ENCODE measurements around the gene TMEM52. TPM values are rescaled to one million over a fixed set of nuclear protein-coding genes. Genes with fewer than 3 reads are reported as not detected.

Gene TMEM52
- total and polyA plus RNA-seq, 2 of the 13 experiments (the other 11 are each of a cell fraction or from before 2014, with no cell fraction given): 13.2 to 18.7 TPM

- ChIA-PET POLR2A (interaction anchor here (1.6 to 1.9 kb wide), 2 partner anchors 8 to 11 kb away, joined by 5 to 6 read pairs; no protein-coding TSS in a partner anchor), CTCF (ENCODE audit: low intra/inter-chr PET ratio, low total read pairs) (no interaction called here)
- DNase-seq (ENCODE audit: low spot score): no peak
- 69% methylated on average over 7 of the region's 7 CpGs for WGBS (ENCODE audit: low lambda C conversion rate)
- peaks cover 21% of the 10 kb centered on the region for H4K20me1 ChIP-seq (ENCODE audit: insufficient read depth, low read length)
- H3K27ac ChIP-seq (ENCODE audit: extremely low read length, insufficient read depth, low read length): no peak overlapping the region
- H3K4me1 ChIP-seq (ENCODE audit: insufficient read depth, low read length): peaks cover 78% of the 10 kb centered on the region
- peaks cover 34% of the 10 kb centered on the region for H3K79me2 ChIP-seq (ENCODE audit: insufficient read depth, low read length)
- no peaks in the 10 kb centered on the region; a peak in 1 of 5 replicates for H3K27me3 ChIP-seq (ENCODE audit: control insufficient read depth in 1 of 2, insufficient read depth in 2 of 2, low read length in 2 of 2)
- intact Hi-C loops (cut with micrococcal nuclease; ENCODE audit: unreplicated experiment): no loop called here
- H2AFZ ChIP-seq (ENCODE audit: low read length): no peak overlapping the region
- no peak for ATAC-seq
- in situ Hi-C loops (cut with HindIII; ENCODE audit: extremely low pct_ligation_motif_present, low pct_unique_long_range_greater_than_20kb): no loop called here
- FAIRE-seq: no peak
- H3K36me3 ChIP-seq (replicated peaks in 1 of 2; ENCODE audit: control insufficient read depth in 1 of 2, insufficient read depth in 2 of 2, low read length in 2 of 2): no peaks in the 10 kb centered on the region
- no peaks in the 10 kb centered on the region for H3K9me3 ChIP-seq (ENCODE audit: low read length)
- peak overlapping the region; percentile 96 for H3K4me2 ChIP-seq (ENCODE audit: low read depth, low read length)
- no TSS peak for BruUV-seq (replicated peaks)
- H3K9ac ChIP-seq (ENCODE audit: insufficient read depth, low read depth, low read length): no peak overlapping the region
- peak overlapping the region in 1 of 3 experiments; percentile 90; a peak in 1 of 6 replicates for H3K4me3 ChIP-seq (replicated peaks in 1 of 3; ENCODE audit: insufficient read depth in 1 of 3, low read depth in 2 of 3, low read length in 3 of 3)
- TF ChIP-seq, protein P1, sequence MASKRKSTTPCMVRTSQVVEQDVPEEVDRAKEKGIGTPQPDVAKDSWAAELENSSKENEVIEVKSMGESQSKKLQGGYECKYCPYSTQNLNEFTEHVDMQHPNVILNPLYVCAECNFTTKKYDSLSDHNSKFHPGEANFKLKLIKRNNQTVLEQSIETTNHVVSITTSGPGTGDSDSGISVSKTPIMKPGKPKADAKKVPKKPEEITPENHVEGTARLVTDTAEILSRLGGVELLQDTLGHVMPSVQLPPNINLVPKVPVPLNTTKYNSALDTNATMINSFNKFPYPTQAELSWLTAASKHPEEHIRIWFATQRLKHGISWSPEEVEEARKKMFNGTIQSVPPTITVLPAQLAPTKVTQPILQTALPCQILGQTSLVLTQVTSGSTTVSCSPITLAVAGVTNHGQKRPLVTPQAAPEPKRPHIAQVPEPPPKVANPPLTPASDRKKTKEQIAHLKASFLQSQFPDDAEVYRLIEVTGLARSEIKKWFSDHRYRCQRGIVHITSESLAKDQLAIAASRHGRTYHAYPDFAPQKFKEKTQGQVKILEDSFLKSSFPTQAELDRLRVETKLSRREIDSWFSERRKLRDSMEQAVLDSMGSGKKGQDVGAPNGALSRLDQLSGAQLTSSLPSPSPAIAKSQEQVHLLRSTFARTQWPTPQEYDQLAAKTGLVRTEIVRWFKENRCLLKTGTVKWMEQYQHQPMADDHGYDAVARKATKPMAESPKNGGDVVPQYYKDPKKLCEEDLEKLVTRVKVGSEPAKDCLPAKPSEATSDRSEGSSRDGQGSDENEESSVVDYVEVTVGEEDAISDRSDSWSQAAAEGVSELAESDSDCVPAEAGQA (IDR thresholded peaks at IDR 0.05; ENCODE audit: low read depth): no peak
- TF ChIP-seq, protein P1 (CRISPR knock-in tag; IDR thresholded peaks at IDR 0.05; ENCODE audit: borderline replicate concordance): no peak
- TF ChIP-seq POGZ (CRISPR knock-in tag; IDR thresholded peaks at IDR 0.05): no peak
- TF ChIP-seq ARID4A (CRISPR knock-in tag; IDR thresholded peaks at IDR 0.05; ENCODE audit: borderline replicate concordance): no peak
- no peak for TF ChIP-seq CHD4 (IDR thresholded peaks at IDR 0.05; ENCODE audit: borderline replicate concordance, low read length)
- no peak for TF ChIP-seq NFKB2 (CRISPR knock-in tag; IDR thresholded peaks at IDR 0.05; ENCODE audit: borderline replicate concordance)
- no peak for TF ChIP-seq SRF (IDR thresholded peaks at IDR 0.05; ENCODE audit: low read depth, low read length)
- TF ChIP-seq MAFK (conservative IDR thresholded peaks at IDR 0.05 in 1 of 2, IDR thresholded peaks at IDR 0.05 in 1 of 2; ENCODE audit: low read length in 2 of 2): no peak
- TF ChIP-seq TBX2 (CRISPR knock-in tag; IDR thresholded peaks at IDR 0.05; ENCODE audit: borderline replicate concordance): 0 out of 2 replicates have a peak, but pooled peaks have one; percentile 2
Observed at GRCh38 chr1:1892763-1893120, 26.3 kb downstream of the TMEM52 start.
